ENCODE results near the gene CASD1.

Gene CASD1

DNA sequence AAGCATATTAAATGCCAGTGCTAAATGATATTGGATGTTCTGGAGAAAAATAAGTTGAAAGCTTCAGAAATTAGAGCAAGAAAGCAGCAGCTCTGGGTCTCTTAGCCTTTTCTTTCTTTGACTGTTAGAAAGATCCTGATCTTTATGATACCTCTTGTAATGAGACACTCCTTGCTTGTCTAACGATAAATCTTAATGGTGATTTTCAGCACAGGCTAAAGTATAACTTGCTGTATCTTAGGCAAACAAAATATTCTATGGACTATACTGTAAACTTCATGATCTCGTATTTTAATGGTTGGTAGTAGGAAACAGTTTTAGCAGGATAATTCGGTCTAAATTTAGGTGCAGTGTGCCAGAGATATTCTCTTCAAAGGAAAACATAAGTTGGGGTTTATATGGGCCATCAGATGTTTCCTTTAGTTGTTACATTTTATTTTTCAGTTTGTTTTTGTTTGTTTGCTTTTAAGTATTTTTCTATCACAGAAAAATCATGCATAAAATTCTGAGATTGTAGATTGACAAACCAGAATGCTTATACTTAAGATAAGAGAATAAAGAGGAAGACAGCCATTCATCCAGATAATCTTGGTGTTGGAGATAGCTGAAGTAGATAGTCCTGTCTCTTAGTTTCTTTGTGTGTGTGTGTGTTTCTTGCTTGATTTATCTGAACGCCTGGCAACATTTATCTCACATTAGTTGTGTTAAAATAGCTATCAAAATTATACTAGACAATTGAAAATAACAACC lies 4.7 kb downstream of the CASD1 start:
- no peak for DNase-seq

DNA sequence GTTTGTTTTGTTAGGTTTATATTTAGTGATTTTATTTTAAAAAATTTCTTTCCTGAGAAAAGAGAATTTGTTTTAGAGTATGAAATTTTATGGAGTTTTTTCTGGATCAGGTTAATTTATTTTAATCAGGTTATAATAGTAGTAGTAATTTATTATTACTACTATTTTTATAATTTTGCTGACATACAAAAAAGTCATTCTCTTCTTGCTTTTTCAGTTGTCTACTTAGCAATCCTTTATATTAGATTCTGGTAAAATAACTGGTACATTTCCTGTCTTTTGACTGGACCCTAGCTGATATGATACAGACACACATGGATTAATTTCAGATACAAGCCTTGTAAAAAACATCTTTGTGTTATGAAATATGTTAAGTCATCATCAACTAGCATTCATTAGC lies 5.3 kb downstream of the CASD1 start:
- no peak for DNase-seq

- DNase-seq: no peak
Observed at GRCh38 chr7:94525923-94526322, 16.3 kb downstream of the CASD1 start.

DNA sequence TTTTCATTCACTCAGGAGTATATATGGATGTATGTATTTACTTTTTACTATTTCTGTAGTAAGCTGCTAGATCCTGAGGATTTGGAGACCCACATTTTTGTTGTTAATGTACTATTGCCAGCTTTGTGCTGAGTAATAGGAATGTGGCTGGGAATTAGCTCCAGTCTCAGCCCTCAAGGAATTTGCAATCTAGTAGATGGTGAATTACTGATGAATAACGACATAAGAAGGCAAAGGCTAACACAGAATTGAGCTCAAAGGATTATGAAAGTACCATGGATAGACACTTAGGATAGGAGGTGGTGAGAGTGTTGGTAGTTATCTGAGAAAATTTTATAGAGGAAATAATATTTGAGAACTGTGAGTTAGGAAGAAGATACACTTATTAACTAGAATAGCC lies 19.9 kb downstream of the CASD1 start:
- DNase-seq: no peak

DNA sequence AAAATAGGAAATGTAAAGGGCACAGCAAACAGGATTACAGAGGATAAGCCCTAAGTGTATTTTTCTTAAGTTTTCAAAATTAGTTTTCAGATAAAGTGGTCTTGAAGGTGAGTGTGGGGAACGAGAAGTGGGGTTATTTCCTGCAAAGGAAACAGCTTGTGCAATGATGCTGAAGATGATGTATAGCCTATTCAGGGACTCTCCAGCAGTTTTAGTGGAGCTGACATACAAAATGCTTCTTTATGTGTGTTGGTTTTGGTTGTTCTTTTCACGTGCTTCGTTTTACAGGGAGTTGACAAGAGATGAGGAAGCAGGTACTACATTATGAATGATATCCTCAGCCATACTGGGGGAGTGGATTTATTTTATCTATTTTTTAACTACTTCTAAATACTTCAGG lies 20.5 kb downstream of the CASD1 start:
- DNase-seq: no peak

GRCh38 chr7:94532676-94533075 lies 23.1 kb downstream of the CASD1 start:
- no peak for DNase-seq

DNA sequence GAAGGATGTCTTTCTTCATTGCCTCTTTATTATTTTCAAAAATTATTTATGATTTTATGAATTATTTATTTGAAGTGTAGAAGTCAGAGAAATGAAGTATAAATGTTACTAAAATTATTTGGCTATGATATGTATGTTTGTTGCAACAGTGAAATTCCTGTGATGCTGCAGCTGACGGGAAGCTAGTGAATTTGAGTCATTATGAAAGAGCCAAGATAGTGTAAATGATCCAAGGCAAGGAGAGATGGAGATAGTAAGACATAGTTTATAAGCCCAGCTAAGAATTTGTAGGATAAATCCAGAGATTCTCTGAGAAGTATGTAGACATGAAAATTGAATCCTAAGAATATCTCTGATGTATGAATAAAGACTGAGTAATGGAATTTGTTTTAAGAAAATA lies 30.8 kb downstream of the CASD1 start:
- DNase-seq: no peak

GRCh38 chr7:94547126-94547525 lies 37.5 kb downstream of the CASD1 start:
- no peak for DNase-seq

- DNase-seq: no peak
Observed at GRCh38 chr7:94556028-94556427, 46.4 kb downstream of the CASD1 start.

- no peak for DNase-seq
Observed at GRCh38 chr7:94557215-94557614, 47.6 kb downstream of the CASD1 start.

GRCh38 chr7:94559972-94560371 lies 50.4 kb downstream of the CASD1 start:
- DNase-seq: no peak

- DNase-seq: no peak
Observed at GRCh38 chr7:94561841-94562514, 52.4 kb downstream of the CASD1 start.

GRCh38 chr7:94562525-94562924 lies 52.9 kb downstream of the CASD1 start:
- DNase-seq: no peak

DNA sequence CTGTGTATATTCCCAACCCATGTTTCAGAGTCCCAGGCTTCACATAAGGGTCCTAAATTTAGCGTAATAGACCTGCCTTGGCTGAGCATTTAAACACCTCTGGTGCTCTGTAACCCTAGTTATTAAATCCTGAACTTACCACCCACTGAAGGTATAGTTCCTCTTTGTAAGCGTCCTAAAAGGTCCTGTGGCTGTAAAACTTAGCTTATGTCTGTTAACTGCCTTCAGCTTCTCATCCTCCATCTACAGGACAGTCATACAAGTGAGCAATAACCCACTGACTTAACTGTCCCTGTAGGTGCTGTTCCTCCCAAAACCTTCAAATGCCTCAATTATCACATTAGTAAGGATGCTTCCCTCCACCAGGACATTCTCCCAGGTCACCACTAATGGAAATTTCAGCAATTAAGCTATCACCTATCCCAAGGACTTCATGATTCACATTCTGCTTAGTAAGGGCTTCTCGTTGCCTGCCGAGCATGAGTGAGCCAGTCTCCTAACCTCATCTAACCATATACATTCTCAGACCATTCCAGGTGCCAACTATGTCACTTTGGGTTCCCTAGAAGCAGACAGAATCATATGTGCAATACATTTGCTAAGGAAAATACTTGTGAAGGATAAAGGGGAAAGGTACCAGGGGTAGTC lies 55.8 kb downstream of the CASD1 start:
- DNase-seq: no peak

DNA sequence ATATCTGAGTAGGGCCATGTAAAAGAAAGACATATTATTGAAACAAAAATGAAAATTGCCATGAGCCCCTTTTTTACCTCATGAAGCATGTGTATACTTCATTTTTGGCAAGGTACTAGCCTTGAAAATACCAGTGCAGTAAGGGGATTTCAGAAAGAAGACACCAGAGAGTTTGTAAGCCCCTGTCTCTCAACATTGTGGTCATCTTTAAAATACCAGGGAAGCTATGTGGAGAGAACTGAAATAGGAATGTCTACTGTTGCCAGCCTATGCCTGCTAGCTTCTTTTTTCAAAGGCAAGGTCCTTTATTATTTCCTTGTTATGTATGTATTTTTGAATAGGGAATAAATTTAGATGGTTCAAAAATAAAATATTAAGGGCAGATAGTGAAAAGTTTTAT lies 57.8 kb downstream of the CASD1 start:
- DNase-seq: no peak

DNA sequence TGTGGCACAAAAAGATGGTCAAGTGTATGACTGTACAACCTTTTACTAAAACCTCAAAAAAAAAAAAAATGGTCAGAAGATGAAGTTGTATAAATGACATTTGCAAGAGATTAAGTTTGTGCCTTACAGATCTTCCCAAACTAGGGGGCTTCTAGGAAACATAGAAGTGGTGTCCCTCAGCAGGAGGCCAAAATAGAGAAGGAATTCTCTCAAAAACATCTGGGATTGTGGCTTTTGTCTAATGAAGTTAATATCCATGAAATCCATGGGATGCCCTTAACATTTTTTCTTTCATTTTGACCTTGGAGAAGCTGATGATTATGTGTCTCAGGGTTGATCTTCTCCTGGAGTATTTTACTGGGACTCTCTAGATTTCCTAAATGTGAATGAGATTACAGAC lies 62.2 kb downstream of the CASD1 start:
- DNase-seq: no peak

GRCh38 chr7:94575646-94576045 lies 66.0 kb downstream of the CASD1 start:
- no peak for DNase-seq

- no peak for DNase-seq
Observed at GRCh38 chr7:94576316-94576715, 66.7 kb downstream of the CASD1 start.

- no peak for DNase-seq
Observed at GRCh38 chr7:94577357-94577756, 67.7 kb downstream of the CASD1 start.

- DNase-seq: no peak
Observed at GRCh38 chr7:94578614-94579013, 69.0 kb downstream of the CASD1 start.

- no peak for DNase-seq
Observed at GRCh38 chr7:94579470-94579869, 69.9 kb downstream of the CASD1 start.

DNA sequence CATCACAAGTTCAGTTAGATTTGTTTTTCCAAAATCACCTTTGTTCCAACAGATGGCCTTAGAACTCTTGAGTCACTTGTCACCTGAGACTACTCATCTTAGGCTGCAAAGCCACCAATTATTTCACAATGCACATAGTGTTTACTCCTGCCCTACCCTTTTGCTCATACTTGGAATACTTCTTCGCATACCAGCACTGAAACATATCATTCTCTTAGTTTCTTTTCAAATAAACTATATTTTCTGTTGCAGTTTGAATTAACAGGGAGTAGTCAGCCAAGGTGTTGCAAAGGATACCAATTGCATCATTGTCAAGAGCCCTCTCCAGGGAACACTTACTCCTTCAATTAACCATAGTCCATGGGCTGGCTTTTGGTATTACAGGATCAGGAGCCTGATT lies 71.0 kb downstream of the CASD1 start:
- no peak for DNase-seq

GRCh38 chr7:94584113-94584512 lies 74.5 kb downstream of the CASD1 start:
- DNase-seq: no peak

GRCh38 chr7:94588075-94588474 lies 78.5 kb downstream of the CASD1 start:
- DNase-seq: no peak

Data from CD4-positive, alpha-beta T cell treated with Interferon alpha-2 for 1 hour (primary cell).